Measurements from ENCODE around the gene SUMF2.
"Not testable (repeated sequence)": the region's sequence is repeated elsewhere in the genome, so short reads cannot be mapped to it uniquely, and the experiment has no call there.

Gene SUMF2

DNA sequence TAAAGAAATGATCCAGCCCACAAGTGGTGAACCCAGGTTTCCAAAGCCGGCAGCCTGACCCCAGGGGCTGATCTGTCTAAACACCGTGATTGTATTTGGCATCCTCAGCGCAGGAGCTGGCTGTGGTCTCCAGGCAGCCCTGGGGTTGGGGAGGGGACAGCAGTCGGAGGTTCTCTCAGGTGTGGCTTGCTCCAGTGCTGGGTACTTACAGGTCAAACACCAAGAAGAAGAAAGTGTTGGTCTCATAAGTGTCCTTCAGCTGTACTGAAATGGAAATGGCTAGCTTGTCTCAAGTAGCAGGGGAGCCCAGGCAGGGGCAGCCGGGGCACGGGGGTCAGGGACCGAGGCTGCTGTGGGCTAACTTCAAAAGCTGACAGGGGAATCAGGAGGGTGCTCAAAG is 22.7 kb downstream of the SUMF2 start:
- H3K36me3 ChIP-seq (ENCODE audit: insufficient read depth, low read length), result no peaks in the 10 kb centered on the region
- no peaks in the 10 kb centered on the region for H3K27me3 ChIP-seq (ENCODE audit: insufficient read depth, low read length)
- no peak overlapping the region for H2AFZ ChIP-seq (ENCODE audit: low read length, unreplicated experiment)
- H3K4me3 ChIP-seq (ENCODE audit: low read depth, low read length), result no peak overlapping the region
- H3K79me2 ChIP-seq (ENCODE audit: control insufficient read depth, insufficient read depth, low read length, unreplicated experiment), result no peaks in the 10 kb centered on the region
- no peaks in the 10 kb centered on the region for H3K4me1 ChIP-seq (ENCODE audit: control insufficient read depth, insufficient read depth, low read length, unreplicated experiment)
- H3K27ac ChIP-seq (ENCODE audit: low read depth, low read length), result no peak overlapping the region

DNA sequence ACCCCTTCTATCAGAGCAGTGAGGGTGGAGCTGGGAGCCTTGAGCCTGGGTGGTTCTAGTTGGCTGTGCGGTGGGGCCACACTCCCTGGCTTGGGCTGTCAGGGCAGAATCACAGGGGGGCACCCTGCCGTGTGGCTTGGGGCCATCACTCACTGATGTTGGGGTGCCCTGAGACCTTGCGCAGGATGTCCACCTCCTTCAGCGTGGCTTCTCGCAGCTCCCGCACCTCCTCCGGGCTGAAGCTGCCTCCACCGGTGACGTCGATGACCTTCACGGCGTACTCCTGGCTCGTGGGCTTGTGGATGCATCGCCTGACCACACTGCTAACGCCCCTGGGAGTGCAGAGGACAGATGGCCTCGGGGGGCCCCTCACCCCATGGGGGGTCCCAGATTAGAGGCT is 23.4 kb downstream of the SUMF2 start:
- no peak overlapping the region for H3K4me3 ChIP-seq (ENCODE audit: low read depth, low read length)
- no peaks in the 10 kb centered on the region for H3K79me2 ChIP-seq (ENCODE audit: control insufficient read depth, insufficient read depth, low read length, unreplicated experiment)
- H3K36me3 ChIP-seq (ENCODE audit: insufficient read depth, low read length), result no peaks in the 10 kb centered on the region
- H3K4me1 ChIP-seq (ENCODE audit: control insufficient read depth, insufficient read depth, low read length, unreplicated experiment), result peaks cover 3% of the 10 kb centered on the region
- no peak overlapping the region for H2AFZ ChIP-seq (ENCODE audit: low read length, unreplicated experiment)
- no peaks in the 10 kb centered on the region for H3K27me3 ChIP-seq (ENCODE audit: insufficient read depth, low read length)
- no peak overlapping the region for H3K27ac ChIP-seq (ENCODE audit: low read depth, low read length)

DNA sequence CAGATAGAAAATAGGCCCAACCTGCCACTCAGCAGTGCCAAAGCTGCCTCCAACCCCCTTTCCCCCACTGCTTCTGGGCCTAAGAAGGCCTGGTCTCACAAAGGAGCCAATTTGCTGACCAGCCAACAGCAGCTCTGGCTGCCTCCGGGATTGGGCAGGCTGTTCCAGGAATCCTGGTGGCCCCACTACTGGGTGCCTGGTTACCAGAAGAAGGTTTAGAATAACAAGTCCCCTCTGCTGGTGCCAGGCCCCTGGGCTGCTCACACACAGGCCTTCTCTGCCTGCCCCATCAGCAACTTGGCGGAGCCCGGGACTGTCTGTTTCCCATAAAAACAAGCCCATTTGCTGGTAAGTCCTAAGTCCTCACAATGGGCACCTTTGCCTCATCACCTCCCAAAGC is 27.5 kb downstream of the SUMF2 start:
- H3K36me3 ChIP-seq (ENCODE audit: insufficient read depth, low read length), result no peaks in the 10 kb centered on the region
- H3K27me3 ChIP-seq (ENCODE audit: insufficient read depth, low read length), result no peaks in the 10 kb centered on the region
- H3K27ac ChIP-seq (ENCODE audit: low read depth, low read length), result no peak overlapping the region
- H3K4me1 ChIP-seq (ENCODE audit: control insufficient read depth, insufficient read depth, low read length, unreplicated experiment), result peaks cover 7% of the 10 kb centered on the region
- H3K79me2 ChIP-seq (ENCODE audit: control insufficient read depth, insufficient read depth, low read length, unreplicated experiment), result no peaks in the 10 kb centered on the region
- no peak overlapping the region for H2AFZ ChIP-seq (ENCODE audit: low read length, unreplicated experiment)
- H3K4me3 ChIP-seq (ENCODE audit: low read depth, low read length), result no peak overlapping the region

DNA sequence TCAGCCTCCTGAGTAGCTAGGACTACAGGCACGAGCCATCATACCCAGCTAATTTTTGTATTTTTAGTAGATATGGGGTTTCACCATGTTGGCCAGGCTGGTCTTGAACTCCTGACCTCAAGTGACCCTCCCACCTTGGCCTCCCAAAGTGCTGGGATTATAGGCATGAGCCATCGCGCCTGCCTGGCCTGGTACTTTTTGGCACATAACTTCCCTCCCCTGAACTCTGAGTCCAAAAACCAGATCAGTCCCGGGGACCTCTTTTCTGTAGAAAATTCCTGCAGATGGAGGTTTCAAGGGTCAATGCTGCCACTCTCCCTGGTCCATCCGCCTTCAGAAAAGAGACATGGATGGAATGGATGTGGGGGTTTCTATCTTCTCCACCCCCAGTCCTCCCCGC is 28.3 kb downstream of the SUMF2 start:
- H3K27me3 ChIP-seq (ENCODE audit: insufficient read depth, low read length); H2AFZ ChIP-seq (ENCODE audit: low read length, unreplicated experiment); H3K4me3 ChIP-seq (ENCODE audit: low read depth, low read length); H3K4me1 ChIP-seq (ENCODE audit: control insufficient read depth, insufficient read depth, low read length, unreplicated experiment); H3K36me3 ChIP-seq (ENCODE audit: insufficient read depth, low read length); H3K79me2 ChIP-seq (ENCODE audit: control insufficient read depth, insufficient read depth, low read length, unreplicated experiment); H3K27ac ChIP-seq (ENCODE audit: low read depth, low read length): not testable (repeated sequence)

DNA sequence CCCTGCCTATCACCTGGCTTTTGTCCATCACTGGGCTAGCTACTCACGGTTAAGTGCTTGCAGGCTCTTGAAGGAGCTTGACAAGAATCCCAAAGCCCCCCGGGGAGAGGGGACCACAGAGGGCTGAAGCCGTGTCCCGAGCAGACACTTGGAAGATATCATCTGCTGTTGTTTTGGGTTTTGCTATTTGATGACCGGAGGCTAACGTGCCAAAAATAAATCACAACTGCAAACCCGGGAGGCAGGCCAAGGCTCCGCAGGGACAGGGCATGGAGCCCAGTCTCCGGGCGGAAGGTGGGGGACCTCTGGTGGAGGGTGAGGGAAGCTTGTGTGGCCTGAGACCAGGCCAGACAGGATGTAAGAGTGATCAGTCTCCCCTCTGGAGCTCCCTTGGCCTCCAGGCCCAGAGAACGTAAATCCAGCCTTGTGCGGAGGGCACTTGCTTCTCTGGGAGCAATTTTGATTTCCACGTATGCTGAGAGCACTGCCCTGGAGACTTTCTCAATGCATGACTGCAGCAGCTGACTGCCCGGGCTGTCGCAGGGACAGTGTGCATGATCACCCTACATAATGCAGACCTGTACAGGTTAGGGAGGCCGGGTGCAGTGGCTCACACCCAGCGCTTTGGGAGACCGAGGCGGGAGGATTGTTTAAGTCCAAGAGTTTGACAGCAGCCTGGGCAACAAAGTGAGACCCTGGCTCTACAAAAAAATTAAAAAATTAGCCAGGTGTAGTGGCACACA is 28.9 kb downstream of the SUMF2 start, which contains the start of gene PHKG1:
Gene PHKG1 (minus strand): TSS at position 164 of the 743 bp plus-strand sequence. CDS start 4,011 bp downstream, outside the sequence.
- Histone ChIP-seq H3K4me3 (ENCODE audit: low read depth, low read length) (no peak within 1 kb of the TSS), H3K36me3 (ENCODE audit: insufficient read depth, low read length) (no peaks in the 10 kb centered on the region), H3K27ac (ENCODE audit: low read depth, low read length) (no peak within 1 kb of the TSS), H3K79me2 (ENCODE audit: control insufficient read depth, insufficient read depth, low read length, unreplicated experiment) (no peaks in the 10 kb centered on the region), H3K27me3 (ENCODE audit: insufficient read depth, low read length) (no peaks in the 10 kb centered on the region), H3K4me1 (ENCODE audit: control insufficient read depth, insufficient read depth, low read length, unreplicated experiment) (peaks cover 12% of the 10 kb centered on the region), H2AFZ (ENCODE audit: low read length, unreplicated experiment) (no peak within 1 kb of the TSS)

DNA sequence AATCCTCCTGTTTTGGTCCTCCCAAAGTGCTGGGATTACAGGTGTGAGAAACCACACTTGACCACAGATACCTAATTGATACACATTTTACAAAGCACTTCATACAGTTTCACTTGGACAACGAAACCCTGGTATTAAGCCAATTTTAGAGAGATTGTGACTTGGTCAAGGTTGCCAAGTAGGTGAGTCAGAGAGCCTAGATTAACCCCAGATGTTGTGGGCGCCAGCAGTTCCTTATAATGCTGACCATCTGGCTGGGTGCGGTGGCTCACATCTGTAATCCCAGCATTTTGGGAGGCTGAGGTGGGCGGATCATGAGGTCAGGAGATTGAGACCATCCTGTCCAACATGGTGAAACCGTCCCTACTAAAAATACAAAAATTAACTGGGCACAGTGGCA is 33.6 kb downstream of the SUMF2 start:
- H3K27me3 ChIP-seq (ENCODE audit: insufficient read depth, low read length), result no peaks in the 10 kb centered on the region
- peaks cover 10% of the 10 kb centered on the region; the same call in 1 of the 2 replicates for H3K36me3 ChIP-seq (ENCODE audit: insufficient read depth, low read length)
- peaks cover 7% of the 10 kb centered on the region for H3K4me1 ChIP-seq (ENCODE audit: control insufficient read depth, insufficient read depth, low read length, unreplicated experiment)
- no peak overlapping the region for H2AFZ ChIP-seq (ENCODE audit: low read length, unreplicated experiment)
- H3K79me2 ChIP-seq (ENCODE audit: control insufficient read depth, insufficient read depth, low read length, unreplicated experiment), result no peaks in the 10 kb centered on the region
- H3K27ac ChIP-seq (ENCODE audit: low read depth, low read length), result peak overlapping the region; percentile 22; the same call in 1 of the 2 replicates
- no peak overlapping the region for H3K4me3 ChIP-seq (ENCODE audit: low read depth, low read length)

DNA sequence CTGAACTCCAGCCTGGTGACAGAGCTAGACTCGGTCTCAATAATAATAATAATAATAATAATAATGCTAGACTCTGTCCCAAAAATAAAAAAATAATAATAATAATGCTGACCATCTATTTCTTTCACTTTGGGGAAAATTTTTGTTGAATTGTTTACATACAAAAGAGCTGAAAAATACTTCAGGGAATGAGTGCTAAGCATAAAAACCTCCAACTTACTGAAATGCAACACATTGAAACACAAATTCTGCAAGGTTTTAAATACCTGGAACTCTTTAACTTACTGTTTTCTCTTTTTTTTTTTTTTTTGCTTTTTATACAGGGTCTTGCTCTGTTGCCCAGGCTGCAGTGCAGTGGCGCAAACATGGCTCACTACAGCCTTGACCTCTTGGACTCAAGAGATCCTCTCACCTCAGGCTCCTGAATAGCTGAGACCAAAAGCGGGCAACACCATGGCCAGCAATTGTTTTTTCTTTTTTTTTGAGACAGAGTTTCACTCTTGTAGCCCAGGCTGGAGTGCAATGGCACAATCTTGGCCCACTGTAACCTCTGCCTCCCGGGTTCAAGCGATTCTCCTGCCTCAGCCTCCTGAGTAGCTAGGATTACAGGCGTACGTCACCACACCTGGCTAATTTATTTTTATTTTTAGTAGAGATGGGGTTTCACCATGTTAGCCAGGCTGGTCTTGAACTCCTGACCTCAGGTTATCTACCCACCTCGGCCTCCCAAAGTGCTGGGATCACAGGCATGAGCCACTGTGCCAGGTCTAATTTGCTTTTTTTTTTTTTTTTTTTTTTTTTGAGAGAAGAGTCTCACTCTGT is 34.3 kb downstream of the SUMF2 start:
- not testable (repeated sequence) for H3K27me3 ChIP-seq (ENCODE audit: insufficient read depth, low read length); H3K79me2 ChIP-seq (ENCODE audit: control insufficient read depth, insufficient read depth, low read length, unreplicated experiment); H3K4me1 ChIP-seq (ENCODE audit: control insufficient read depth, insufficient read depth, low read length, unreplicated experiment); H3K27ac ChIP-seq (ENCODE audit: low read depth, low read length); H2AFZ ChIP-seq (ENCODE audit: low read length, unreplicated experiment); H3K4me3 ChIP-seq (ENCODE audit: low read depth, low read length)
- H3K36me3 ChIP-seq (ENCODE audit: insufficient read depth, low read length), result peaks cover 13% of the 10 kb centered on the region; the same call in 1 of the 2 replicates

DNA sequence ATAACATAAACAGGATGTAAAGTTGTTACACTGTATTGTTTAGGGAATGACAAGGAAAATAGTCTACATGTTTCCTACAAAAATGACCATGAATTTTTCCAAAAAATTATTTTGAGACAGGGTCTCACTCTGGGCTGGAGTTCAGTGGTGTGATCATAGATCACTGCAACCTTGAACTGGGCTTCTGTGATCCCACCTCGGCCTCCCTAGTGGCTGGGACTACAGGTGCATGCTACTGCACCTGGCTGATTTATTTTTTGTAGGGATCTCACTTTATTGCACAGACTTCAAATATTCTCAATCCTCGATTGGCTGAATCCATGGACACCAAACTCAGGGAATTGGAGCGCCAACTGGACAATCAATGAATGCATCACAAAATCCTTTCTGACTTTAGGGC is 35.6 kb downstream of the SUMF2 start:
- no peaks in the 10 kb centered on the region for H3K27me3 ChIP-seq (ENCODE audit: insufficient read depth, low read length)
- H3K27ac ChIP-seq (ENCODE audit: low read depth, low read length), result no peak overlapping the region
- H3K4me3 ChIP-seq (ENCODE audit: low read depth, low read length), result no peak overlapping the region
- H3K36me3 ChIP-seq (ENCODE audit: insufficient read depth, low read length), result peaks cover 17% of the 10 kb centered on the region; the same call in 1 of the 2 replicates
- no peak overlapping the region for H2AFZ ChIP-seq (ENCODE audit: low read length, unreplicated experiment)
- peaks cover 16% of the 10 kb centered on the region for H3K79me2 ChIP-seq (ENCODE audit: control insufficient read depth, insufficient read depth, low read length, unreplicated experiment)
- H3K4me1 ChIP-seq (ENCODE audit: control insufficient read depth, insufficient read depth, low read length, unreplicated experiment), result peaks cover 6% of the 10 kb centered on the region

DNA sequence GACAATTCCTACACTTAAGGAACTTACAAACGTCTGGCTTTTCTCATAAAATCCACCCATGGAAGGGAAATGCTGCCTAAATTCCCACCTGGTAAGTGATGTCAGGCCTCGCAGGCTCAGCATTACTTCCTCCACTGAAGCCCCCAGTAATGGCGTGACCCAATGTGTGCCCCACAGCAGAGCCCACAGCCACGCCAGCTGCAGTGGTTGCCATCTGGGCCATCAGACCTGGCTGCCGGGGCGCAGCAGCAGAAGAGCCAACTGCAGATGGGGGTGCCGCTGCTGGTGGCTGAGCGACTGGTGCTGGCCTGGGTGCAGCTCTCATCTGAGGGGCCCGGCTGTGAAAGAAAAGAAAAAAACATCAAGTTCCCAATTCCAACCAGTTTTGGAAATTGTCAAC is 40.1 kb downstream of the SUMF2 start:
- H2AFZ ChIP-seq (ENCODE audit: low read length, unreplicated experiment); H3K27ac ChIP-seq (ENCODE audit: low read depth, low read length); H3K4me3 ChIP-seq (ENCODE audit: low read depth, low read length); H3K27me3 ChIP-seq (ENCODE audit: insufficient read depth, low read length); H3K4me1 ChIP-seq (ENCODE audit: control insufficient read depth, insufficient read depth, low read length, unreplicated experiment): not testable (repeated sequence)
- Histone ChIP-seq H3K79me2 (ENCODE audit: control insufficient read depth, insufficient read depth, low read length, unreplicated experiment) (peaks cover 32% of the 10 kb centered on the region), H3K36me3 (ENCODE audit: insufficient read depth, low read length) (peaks cover 17% of the 10 kb centered on the region; the same call in 1 of the 2 replicates)

DNA sequence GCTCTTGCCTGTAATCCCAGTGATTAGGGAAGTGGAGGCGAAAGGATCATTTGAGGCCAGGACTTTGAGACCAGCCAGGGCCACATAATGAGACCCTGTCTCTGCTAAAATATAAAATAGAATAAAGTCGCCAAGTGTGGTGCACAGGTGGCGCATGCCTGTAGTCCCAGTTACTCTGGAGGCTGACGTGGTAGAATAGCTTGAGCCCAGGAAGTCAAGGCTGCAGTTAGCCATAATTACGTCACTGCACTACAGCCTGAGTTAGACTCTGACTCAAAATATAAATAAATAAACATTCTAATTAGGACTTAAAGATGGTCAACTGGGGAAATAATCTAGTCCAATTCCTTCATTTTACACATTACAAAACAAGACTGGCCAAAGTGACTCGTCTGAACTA is 41.4 kb downstream of the SUMF2 start:
- peak overlapping the region; percentile 98 for H3K4me3 ChIP-seq (ENCODE audit: low read depth, low read length)
- peak overlapping the region; percentile 82 for H3K27ac ChIP-seq (ENCODE audit: low read depth, low read length)
- H3K79me2 ChIP-seq (ENCODE audit: control insufficient read depth, insufficient read depth, low read length, unreplicated experiment), result peaks cover 32% of the 10 kb centered on the region
- H2AFZ ChIP-seq (ENCODE audit: low read length, unreplicated experiment), result peak overlapping the region; percentile 58
- H3K4me1 ChIP-seq (ENCODE audit: control insufficient read depth, insufficient read depth, low read length, unreplicated experiment), result peaks cover 3% of the 10 kb centered on the region
- no peaks in the 10 kb centered on the region for H3K27me3 ChIP-seq (ENCODE audit: insufficient read depth, low read length)
- H3K36me3 ChIP-seq (ENCODE audit: insufficient read depth, low read length), result peaks cover 10% of the 10 kb centered on the region; the same call in 1 of the 2 replicates

All from ACC112 (cell line).